ENCODE data around the gene DYNC1LI2.

Gene DYNC1LI2

GRCh38 chr16:66728804-66729203 lies 22.6 kb downstream of the DYNC1LI2 start:
- no peaks in the 10 kb centered on the region for H3F3A ChIP-seq (ENCODE audit: low read depth)
- no peaks in the 10 kb centered on the region for H3K27me3 ChIP-seq (ENCODE audit: insufficient read depth, low read length, poor library complexity, severe bottlenecking)
- H2AFZ ChIP-seq (ENCODE audit: low read length) = no peak overlapping the region
- H3K9me3 ChIP-seq (ENCODE audit: insufficient read depth, low read depth, low read length) = no peaks in the 10 kb centered on the region
- no peak overlapping the region for H3K4me2 ChIP-seq (ENCODE audit: low read depth, low read length, poor library complexity, severe bottlenecking)
- H4K20me1 ChIP-seq (ENCODE audit: insufficient read depth, low read length, poor library complexity, severe bottlenecking) = no peaks in the 10 kb centered on the region
- H3K9ac ChIP-seq (ENCODE audit: low read depth, low read length, poor library complexity, severe bottlenecking) = no peak overlapping the region
- no peaks in the 10 kb centered on the region for H3K79me2 ChIP-seq (ENCODE audit: insufficient read depth, low read length)
- no peak overlapping the region for H3K4me3 ChIP-seq (ENCODE audit: low read length, poor library complexity, severe bottlenecking)
- TF ChIP-seq CTCF (conservative IDR thresholded peaks at IDR 0.05; ENCODE audit: low read length) (no peak), EZH2phosphoT487 (IDR thresholded peaks at IDR 0.05; ENCODE audit: borderline replicate concordance) (no peak)
- H3K9me2 ChIP-seq (replicated peaks; ENCODE audit: low read depth, low read length) = no peaks in the 10 kb centered on the region
- no peaks in the 10 kb centered on the region for H3K4me1 ChIP-seq (ENCODE audit: insufficient read depth, low read length, poor library complexity, severe bottlenecking)
- peaks cover 92% of the 10 kb centered on the region for H3K36me3 ChIP-seq (ENCODE audit: insufficient read depth, low read length)

GRCh38 chr16:66728117-66728787 lies 23.2 kb downstream of the DYNC1LI2 start:
- no peaks in the 10 kb centered on the region for H3F3A ChIP-seq (ENCODE audit: low read depth)
- H3K4me3 ChIP-seq (ENCODE audit: low read length, poor library complexity, severe bottlenecking) = no peak overlapping the region
- no peaks in the 10 kb centered on the region for H3K9me3 ChIP-seq (ENCODE audit: insufficient read depth, low read depth, low read length)
- TF ChIP-seq CTCF (conservative IDR thresholded peaks at IDR 0.05; ENCODE audit: low read length) = peak; percentile 79
- no peak for TF ChIP-seq EZH2phosphoT487 (IDR thresholded peaks at IDR 0.05; ENCODE audit: borderline replicate concordance)
- H3K9ac ChIP-seq (ENCODE audit: low read depth, low read length, poor library complexity, severe bottlenecking) = no peak overlapping the region
- H3K79me2 ChIP-seq (ENCODE audit: insufficient read depth, low read length) = no peaks in the 10 kb centered on the region
- no peaks in the 10 kb centered on the region for H3K27me3 ChIP-seq (ENCODE audit: insufficient read depth, low read length, poor library complexity, severe bottlenecking)
- H2AFZ ChIP-seq (ENCODE audit: low read length) = no peak overlapping the region
- H3K4me2 ChIP-seq (ENCODE audit: low read depth, low read length, poor library complexity, severe bottlenecking) = no peak overlapping the region
- no peaks in the 10 kb centered on the region for H3K9me2 ChIP-seq (replicated peaks; ENCODE audit: low read depth, low read length)
- peaks cover 92% of the 10 kb centered on the region for H3K36me3 ChIP-seq (ENCODE audit: insufficient read depth, low read length)
- no peaks in the 10 kb centered on the region for H4K20me1 ChIP-seq (ENCODE audit: insufficient read depth, low read length, poor library complexity, severe bottlenecking)
- H3K4me1 ChIP-seq (ENCODE audit: insufficient read depth, low read length, poor library complexity, severe bottlenecking) = no peaks in the 10 kb centered on the region

- Histone ChIP-seq H3K4me1 (ENCODE audit: insufficient read depth, low read length, poor library complexity, severe bottlenecking) (no peaks in the 10 kb centered on the region), H2AFZ (ENCODE audit: low read length) (no peak overlapping the region), H3K36me3 (ENCODE audit: insufficient read depth, low read length) (peaks cover 50% of the 10 kb centered on the region; the same call in 1 of the 2 replicates), H3K4me3 (ENCODE audit: low read length, poor library complexity, severe bottlenecking) (no peak overlapping the region), H3K9me3 (ENCODE audit: insufficient read depth, low read depth, low read length) (no peaks in the 10 kb centered on the region), H3K9ac (ENCODE audit: low read depth, low read length, poor library complexity, severe bottlenecking) (no peak overlapping the region), H3K79me2 (ENCODE audit: insufficient read depth, low read length) (no peaks in the 10 kb centered on the region), H3K9me2 (replicated peaks; ENCODE audit: low read depth, low read length) (no peaks in the 10 kb centered on the region), H3K27me3 (ENCODE audit: insufficient read depth, low read length, poor library complexity, severe bottlenecking) (no peaks in the 10 kb centered on the region), H3K4me2 (ENCODE audit: low read depth, low read length, poor library complexity, severe bottlenecking) (no peak overlapping the region), H4K20me1 (ENCODE audit: insufficient read depth, low read length, poor library complexity, severe bottlenecking) (no peaks in the 10 kb centered on the region), H3F3A (ENCODE audit: low read depth) (no peaks in the 10 kb centered on the region; the same call in 1 of the 2 replicates)
- TF ChIP-seq CTCF (conservative IDR thresholded peaks at IDR 0.05; ENCODE audit: low read length) = no peak
- no peak for TF ChIP-seq EZH2phosphoT487 (IDR thresholded peaks at IDR 0.05; ENCODE audit: borderline replicate concordance)
These were observed 30.6 kb downstream of the DYNC1LI2 start for GRCh38 chr16:66720766-66721165.

Data from Loucy (cell line).